ENCODE measurements around the gene ITGB1. TPM values are rescaled to one million over a fixed set of nuclear protein-coding genes. Genes with fewer than 3 reads are reported as not detected.

ITGB1 gene
- total and polyA plus RNA-seq, 10 of the 15 experiments (the other 5 are each of a cell fraction or from before 2014, with no cell fraction given): 2.8 to 20.7 (median 10.4) TPM

DNA sequence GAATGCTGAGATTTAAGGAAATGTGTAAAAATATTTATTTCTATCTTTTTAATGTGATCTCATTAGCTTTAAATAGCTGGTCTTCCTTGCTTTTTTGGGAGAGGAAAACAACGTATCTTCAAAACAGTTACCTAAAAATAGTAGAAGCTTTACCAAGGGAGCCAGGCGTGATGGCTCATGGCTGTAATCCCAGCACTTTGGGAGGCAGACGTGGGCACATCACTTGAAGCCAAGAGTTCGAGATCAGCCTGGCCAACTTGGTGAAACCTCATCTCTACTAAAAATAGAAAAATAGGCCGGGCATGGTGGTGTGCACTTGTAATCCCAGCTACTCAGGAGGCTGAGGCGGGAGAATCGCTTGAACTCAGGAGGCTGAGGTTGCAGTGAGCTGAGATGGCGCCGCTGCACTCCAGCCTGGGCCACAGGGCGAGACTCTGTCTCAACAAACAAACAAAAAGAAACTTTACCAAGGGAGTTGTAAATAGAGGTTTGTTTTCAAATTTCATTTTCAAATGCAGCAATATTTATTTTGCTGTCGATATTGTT lies 48.4 kb upstream of the ITGB1 start:
- no peak for ATAC-seq
- no peaks in the 10 kb centered on the region for H4K20me1 ChIP-seq (ENCODE audit: control insufficient read depth, insufficient read depth)
- H3K79me2 ChIP-seq (ENCODE audit: control insufficient read depth, insufficient read depth, low read length): no peaks in the 10 kb centered on the region
- ChIA-PET CTCF (interaction anchor here (2.0 to 3.3 kb wide), 2 partner anchors 12 to 211 kb away, joined by 4 to 25 read pairs; no protein-coding TSS in a partner anchor), SMC1A (ENCODE audit: uncharacterized antibody, unreplicated experiment) (no interaction called here), POLR2A (no interaction called here), RAD21 (ENCODE audit: unreplicated experiment) (no interaction called here)
- no peak overlapping the region for H3K4me3 ChIP-seq
- intact Hi-C loops (cut with micrococcal nuclease; ENCODE audit: unreplicated experiment): loop anchor here (5.0 kb wide), 1 partner anchor 634 kb away; no protein-coding TSS in a partner anchor
- H3K4me2 ChIP-seq (ENCODE audit: control insufficient read depth, insufficient read depth): no peak overlapping the region
- no peaks in the 10 kb centered on the region for H3K36me3 ChIP-seq (ENCODE audit: control insufficient read depth in 2 of 2, insufficient read depth in 2 of 2, low read length in 1 of 2)
- no peak overlapping the region for H3K9ac ChIP-seq (ENCODE audit: control insufficient read depth, insufficient read depth, low read length)
- no TSS peak for BruUV-seq (replicated peaks)
- H3K4me1 ChIP-seq (ENCODE audit: control insufficient read depth, insufficient read depth, low read length): 0 out of 2 replicates have a peak, but pooled peaks cover 3% of the 10 kb centered on the region
- DNase-seq (ENCODE audit: low read depth, low spot score): no peak
- H3K27ac ChIP-seq (ENCODE audit: control insufficient read depth, insufficient read depth): no peak overlapping the region
- 79% methylated on average over 11 of the region's 11 CpGs for WGBS (ENCODE audit: insufficient coverage, insufficient replicate concordance, low lambda C conversion rate, missing lambda C conversion rate)
- TF ChIP-seq POU2F2 (IDR thresholded peaks at IDR 0.05; ENCODE audit: borderline replicate concordance, low read depth, low read length): no peak
- no peak for TF ChIP-seq STAT3 (IDR thresholded peaks at IDR 0.05; ENCODE audit: low read depth, low read length)
- no peak for TF ChIP-seq JUNB (IDR thresholded peaks at IDR 0.05)
- no peak for TF ChIP-seq CHD4 (IDR thresholded peaks at IDR 0.05)
- TF ChIP-seq, protein P1, sequence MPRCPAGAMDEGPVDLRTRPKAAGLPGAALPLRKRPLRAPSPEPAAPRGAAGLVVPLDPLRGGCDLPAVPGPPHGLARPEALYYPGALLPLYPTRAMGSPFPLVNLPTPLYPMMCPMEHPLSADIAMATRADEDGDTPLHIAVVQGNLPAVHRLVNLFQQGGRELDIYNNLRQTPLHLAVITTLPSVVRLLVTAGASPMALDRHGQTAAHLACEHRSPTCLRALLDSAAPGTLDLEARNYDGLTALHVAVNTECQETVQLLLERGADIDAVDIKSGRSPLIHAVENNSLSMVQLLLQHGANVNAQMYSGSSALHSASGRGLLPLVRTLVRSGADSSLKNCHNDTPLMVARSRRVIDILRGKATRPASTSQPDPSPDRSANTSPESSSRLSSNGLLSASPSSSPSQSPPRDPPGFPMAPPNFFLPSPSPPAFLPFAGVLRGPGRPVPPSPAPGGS (IDR thresholded peaks at IDR 0.05; ENCODE audit: borderline replicate concordance, insufficient read depth, low read depth, low read length, poor library complexity, severe bottlenecking): no peak
- TF ChIP-seq, protein P2, sequence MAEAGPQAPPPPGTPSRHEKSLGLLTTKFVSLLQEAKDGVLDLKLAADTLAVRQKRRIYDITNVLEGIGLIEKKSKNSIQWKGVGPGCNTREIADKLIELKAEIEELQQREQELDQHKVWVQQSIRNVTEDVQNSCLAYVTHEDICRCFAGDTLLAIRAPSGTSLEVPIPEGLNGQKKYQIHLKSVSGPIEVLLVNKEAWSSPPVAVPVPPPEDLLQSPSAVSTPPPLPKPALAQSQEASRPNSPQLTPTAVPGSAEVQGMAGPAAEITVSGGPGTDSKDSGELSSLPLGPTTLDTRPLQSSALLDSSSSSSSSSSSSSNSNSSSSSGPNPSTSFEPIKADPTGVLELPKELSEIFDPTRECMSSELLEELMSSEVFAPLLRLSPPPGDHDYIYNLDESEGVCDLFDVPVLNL (IDR thresholded peaks at IDR 0.05; ENCODE audit: low read depth, low read length): no peak
- no peak for TF ChIP-seq ZZZ3 (IDR thresholded peaks at IDR 0.05; ENCODE audit: control insufficient read depth, insufficient read length, low read depth)
- no peak for TF ChIP-seq PAX5 (IDR thresholded peaks at IDR 0.05; ENCODE audit: borderline replicate concordance, low read depth, low read length)
- peaks cover 0 to 2% of the 10 kb centered on the region in 2 experiments; a peak in 1 of 4 replicates for H3K27me3 ChIP-seq (replicated peaks in 1 of 2; ENCODE audit: control insufficient read depth in 2 of 2, insufficient read depth in 2 of 2, low read length in 1 of 2)
- in situ Hi-C loops (cut with MboI): loop anchor here (5.0 kb wide), 1 partner anchor 214 kb away; no protein-coding TSS in a partner anchor
- H3K9me3 ChIP-seq (replicated peaks; ENCODE audit: control insufficient read depth, insufficient read depth, low read length): no peaks in the 10 kb centered on the region; the same call in 2 of the 3 replicates
- no peak overlapping the region for H2AFZ ChIP-seq (ENCODE audit: control insufficient read depth, low read depth, low read length)
- FAIRE-seq: no peak
